Activated naive CD4-positive, alpha-beta T cell treated with anti-CD3 and anti-CD28 coated beads, Interleukin-2, amount 50 U/mL, for 24 hours (primary cell): ENCODE measurements around the gene MPV17L2.
A peak's percentile ranks its signal among the peaks of the same experiment; 100 is the strongest.

Experiments used
- H3K27ac Mint-ChIP-seq: one replicate; pipeline ENCODE4 v1.8.0; 2021; ENCODE audit warnings: mild to moderate bottlenecking, mixed read lengths
- H3K27me3 Mint-ChIP-seq: one replicate; pipeline ENCODE4 v1.8.0; 2021; ENCODE audit warnings: mixed read lengths
- H3K36me3 Mint-ChIP-seq: one replicate; pipeline ENCODE4 v1.8.0; 2021; ENCODE audit warnings: mixed read lengths
- H3K4me1 Mint-ChIP-seq: one replicate; pipeline ENCODE4 v1.8.0; 2021; ENCODE audit warnings: mixed read lengths
- H3K4me3 Mint-ChIP-seq: one replicate; pipeline ENCODE4 v1.8.0; 2021; ENCODE audit warnings: mild to moderate bottlenecking, mixed read lengths
- H3K9me3 Mint-ChIP-seq: one replicate; pipeline ENCODE4 v1.8.0; 2021; ENCODE audit warnings: mixed read lengths

Gene MPV17L2

GRCh38 chr19:18172331-18173053 lies 20.5 kb upstream of the MPV17L2 start:
- H3K27me3 Mint-ChIP-seq, result no peaks in the 10 kb centered on the region
- no peak overlapping the region for H3K27ac Mint-ChIP-seq
- peak overlapping the region; percentile 33 for H3K4me3 Mint-ChIP-seq
- peaks cover 3% of the 10 kb centered on the region for H3K36me3 Mint-ChIP-seq
- no peaks in the 10 kb centered on the region for H3K9me3 Mint-ChIP-seq
- H3K4me1 Mint-ChIP-seq, result peaks cover 8% of the 10 kb centered on the region

- H3K4me1 Mint-ChIP-seq, result peaks cover 6% of the 10 kb centered on the region
- peaks cover 2% of the 10 kb centered on the region for H3K36me3 Mint-ChIP-seq
Observed at GRCh38 chr19:18173054-18173571, 19.9 kb upstream of the MPV17L2 start.

GRCh38 chr19:18173572-18174288 lies 19.3 kb upstream of the MPV17L2 start, which contains the start of gene IFI30:
TSS of gene IFI30 (plus strand) at chr19:18173813. CDS start at chr19:18173842, 29 bp downstream.
- Mint-ChIP-seq H3K9me3 (no peaks in the 10 kb centered on the region), H3K4me1 (peaks cover 5% of the 10 kb centered on the region), H3K27me3 (no peaks in the 10 kb centered on the region), H3K27ac (peak within 1 kb of the TSS; percentile 79), H3K36me3 (no peaks in the 10 kb centered on the region), H3K4me3 (peak within 1 kb of the TSS; percentile 85)

More at GRCh38 chr19:18173054-18173571, 19.9 kb upstream of the MPV17L2 start:
- no peaks in the 10 kb centered on the region for H3K27me3 Mint-ChIP-seq
- H3K9me3 Mint-ChIP-seq, result no peaks in the 10 kb centered on the region
- H3K27ac Mint-ChIP-seq, result no peak overlapping the region
- peak overlapping the region; percentile 85 for H3K4me3 Mint-ChIP-seq

- Mint-ChIP-seq H3K4me1 (peaks cover 5% of the 10 kb centered on the region), H3K4me3 (peak overlapping the region; percentile 39), H3K27ac (no peak overlapping the region), H3K9me3 (no peaks in the 10 kb centered on the region), H3K36me3 (no peaks in the 10 kb centered on the region), H3K27me3 (no peaks in the 10 kb centered on the region)
Observed at GRCh38 chr19:18174983-18175382, 18.0 kb upstream of the MPV17L2 start.

- no peak overlapping the region for H3K4me3 Mint-ChIP-seq
- peaks cover 5% of the 10 kb centered on the region for H3K4me1 Mint-ChIP-seq
- H3K27me3 Mint-ChIP-seq, result no peaks in the 10 kb centered on the region
- no peak overlapping the region for H3K27ac Mint-ChIP-seq
- no peaks in the 10 kb centered on the region for H3K9me3 Mint-ChIP-seq
- no peaks in the 10 kb centered on the region for H3K36me3 Mint-ChIP-seq
Observed at GRCh38 chr19:18176367-18177310, 16.4 kb upstream of the MPV17L2 start.

- H3K27ac Mint-ChIP-seq, result no peak overlapping the region
- no peaks in the 10 kb centered on the region for H3K27me3 Mint-ChIP-seq
- no peaks in the 10 kb centered on the region for H3K36me3 Mint-ChIP-seq
- H3K9me3 Mint-ChIP-seq, result no peaks in the 10 kb centered on the region
- no peak overlapping the region for H3K4me3 Mint-ChIP-seq
- H3K4me1 Mint-ChIP-seq, result no peaks in the 10 kb centered on the region
Observed at GRCh38 chr19:18179957-18180356, 13.1 kb upstream of the MPV17L2 start.

- H3K27me3 Mint-ChIP-seq, result peaks cover 1% of the 10 kb centered on the region
- no peak overlapping the region for H3K27ac Mint-ChIP-seq
- H3K4me3 Mint-ChIP-seq, result no peak overlapping the region
- no peaks in the 10 kb centered on the region for H3K36me3 Mint-ChIP-seq
- no peaks in the 10 kb centered on the region for H3K4me1 Mint-ChIP-seq
- no peaks in the 10 kb centered on the region for H3K9me3 Mint-ChIP-seq
Observed at GRCh38 chr19:18183529-18183928, 9.5 kb upstream of the MPV17L2 start.

GRCh38 chr19:18185538-18185937 lies 7.5 kb upstream of the MPV17L2 start:
- Mint-ChIP-seq H3K9me3 (no peaks in the 10 kb centered on the region), H3K36me3 (no peaks in the 10 kb centered on the region), H3K27me3 (peaks cover 1% of the 10 kb centered on the region), H3K4me1 (no peaks in the 10 kb centered on the region), H3K27ac (no peak overlapping the region), H3K4me3 (no peak overlapping the region)

GRCh38 chr19:18190278-18190677 lies 2.7 kb upstream of the MPV17L2 start:
- Mint-ChIP-seq H3K27me3 (peaks cover 1% of the 10 kb centered on the region), H3K36me3 (no peaks in the 10 kb centered on the region), H3K4me1 (peaks cover 20% of the 10 kb centered on the region), H3K9me3 (no peaks in the 10 kb centered on the region), H3K27ac (no peak overlapping the region), H3K4me3 (no peak overlapping the region)

- Mint-ChIP-seq H3K36me3 (no peaks in the 10 kb centered on the region), H3K27me3 (no peaks in the 10 kb centered on the region)
Observed at GRCh38 chr19:18191640-18192062, 1.4 kb upstream of the MPV17L2 start.

GRCh38 chr19:18193388-18194180 lies 566 bp downstream of the MPV17L2 start:
- H3K36me3 Mint-ChIP-seq, result no peaks in the 10 kb centered on the region
- peaks cover 20% of the 10 kb centered on the region for H3K4me1 Mint-ChIP-seq
- peak overlapping the region; percentile 69 for H3K27ac Mint-ChIP-seq
- H3K4me3 Mint-ChIP-seq, result peak overlapping the region; percentile 88
- H3K9me3 Mint-ChIP-seq, result no peaks in the 10 kb centered on the region
- H3K27me3 Mint-ChIP-seq, result no peaks in the 10 kb centered on the region

More at GRCh38 chr19:18191640-18192062, 1.4 kb upstream of the MPV17L2 start:
- H3K9me3 Mint-ChIP-seq, result no peaks in the 10 kb centered on the region
- peaks cover 20% of the 10 kb centered on the region for H3K4me1 Mint-ChIP-seq
- peak overlapping the region; percentile 69 for H3K27ac Mint-ChIP-seq
- H3K4me3 Mint-ChIP-seq, result peak overlapping the region; percentile 88

GRCh38 chr19:18194181-18194530 lies 1.1 kb downstream of the MPV17L2 start:
- Mint-ChIP-seq H3K27ac (no peak overlapping the region), H3K27me3 (no peaks in the 10 kb centered on the region), H3K9me3 (no peaks in the 10 kb centered on the region)

GRCh38 chr19:18194554-18195238 lies 1.7 kb downstream of the MPV17L2 start:
- no peaks in the 10 kb centered on the region for H3K36me3 Mint-ChIP-seq
- H3K27ac Mint-ChIP-seq, result peak overlapping the region; percentile 12
- no peaks in the 10 kb centered on the region for H3K27me3 Mint-ChIP-seq
- H3K9me3 Mint-ChIP-seq, result no peaks in the 10 kb centered on the region
- H3K4me1 Mint-ChIP-seq, result peaks cover 20% of the 10 kb centered on the region
- H3K4me3 Mint-ChIP-seq, result peak overlapping the region; percentile 88

More at GRCh38 chr19:18194181-18194530, 1.1 kb downstream of the MPV17L2 start:
- Mint-ChIP-seq H3K36me3 (no peaks in the 10 kb centered on the region), H3K4me3 (peak overlapping the region; percentile 88), H3K4me1 (peaks cover 20% of the 10 kb centered on the region)

GRCh38 chr19:18196511-18196845 lies 3.5 kb downstream of the MPV17L2 start:
- no peaks in the 10 kb centered on the region for H3K9me3 Mint-ChIP-seq
- H3K4me1 Mint-ChIP-seq, result peaks cover 22% of the 10 kb centered on the region
- no peaks in the 10 kb centered on the region for H3K36me3 Mint-ChIP-seq
- no peak overlapping the region for H3K27ac Mint-ChIP-seq
- no peaks in the 10 kb centered on the region for H3K27me3 Mint-ChIP-seq
- H3K4me3 Mint-ChIP-seq, result peak overlapping the region; percentile 57
